Neural progenitor cell (in vitro differentiated cells): ENCODE measurements around the gene CELF5. TPM values are rescaled to one million over a fixed set of nuclear protein-coding genes. Genes with fewer than 3 reads are reported as not detected.
A peak's percentile ranks its signal among the peaks of the same experiment; 100 is the strongest.

Experiments used
- DNase-seq: peaks from one replicate; pipeline ENCODE4 v3.0.0-alpha.2; 2016; ENCODE audit warnings: low spot score
- H2AFZ ChIP-seq: fragments of 200-600 bp; sonication (generic); replicated peaks from 2 replicates; pipeline ENCODE4 v1.6.1; 2016; ENCODE audit warnings: antibody characterized with exemption
- H3F3A ChIP-seq: fragments of 200-600 bp; sonication (generic); 2 replicates; pipeline ENCODE4 v1.6.1; 2016; ENCODE audit warnings: antibody characterized with exemption, low read depth
- H3K27ac ChIP-seq: fragments of 200-600 bp; sonication (generic); 2 replicates; pipeline ENCODE4 v1.5.1; 2016; ENCODE audit warnings: mild to moderate bottlenecking
- H3K27me3 ChIP-seq: fragments of 200-600 bp; sonication (generic); 2 replicates; pipeline ENCODE4 v1.6.1; 2016; ENCODE audit warnings: mild to moderate bottlenecking, moderate library complexity
- H3K36me3 ChIP-seq: fragments of 200-600 bp; sonication (generic); 2 replicates; pipeline ENCODE4 v1.5.1; 2016
- H3K4me1 ChIP-seq: fragments of 200-600 bp; sonication (generic); 2 replicates; pipeline ENCODE4 v1.6.1; 2016; ENCODE audit warnings: mixed run types
- H3K4me2 ChIP-seq: fragments of 200-600 bp; sonication (generic); 2 replicates; pipeline ENCODE4 v1.6.1; 2016
- H3K4me3 ChIP-seq: fragments of 200-600 bp; sonication (generic); 2 replicates; pipeline ENCODE4 v1.5.1; 2016
- H3K79me2 ChIP-seq: fragments of 200-600 bp; sonication (generic); 2 replicates; pipeline ENCODE4 v1.6.1; 2016; ENCODE audit warnings: low read depth
- H3K9ac ChIP-seq: fragments of 200-600 bp; sonication (generic); 2 replicates; pipeline ENCODE4 v1.6.1; 2016
- H3K9me3 ChIP-seq: fragments of 200-600 bp; sonication (generic); 2 replicates; pipeline ENCODE4 v1.5.1; 2016; ENCODE audit warnings: low read depth
- H4K20me1 ChIP-seq: fragments of 200-600 bp; sonication (generic); 2 replicates; pipeline ENCODE4 v1.6.1; 2016; ENCODE audit warnings: low read depth
- H3K27ac Mint-ChIP-seq: 3 replicates; pipeline ENCODE4 v1.8.0; 2021; ENCODE audit warnings: mixed read lengths
- H3K27me3 Mint-ChIP-seq: 2 replicates; pipeline ENCODE4 v1.8.0; 2022; ENCODE audit warnings: low read depth, mild to moderate bottlenecking, inconsistent platforms, moderate library complexity, mixed read lengths; ENCODE audit not compliant: insufficient read depth
- H3K36me3 Mint-ChIP-seq: 3 replicates; pipeline ENCODE4 v1.8.0; 2021; ENCODE audit warnings: mixed read lengths
- H3K4me1 Mint-ChIP-seq: 3 replicates; pipeline ENCODE4 v1.8.0; 2021; ENCODE audit warnings: mixed read lengths
- H3K4me3 Mint-ChIP-seq: 3 replicates; pipeline ENCODE4 v1.8.0; 2021; ENCODE audit warnings: mild to moderate bottlenecking, moderate library complexity, mixed read lengths
- H3K9me3 Mint-ChIP-seq: 3 replicates; pipeline ENCODE4 v1.8.0; 2020; ENCODE audit warnings: mixed read lengths
- CTCF ChIP-seq: fragments of 200-600 bp; sonication (generic); IDR thresholded peaks from 2 replicates; pipeline ENCODE4 v1.5.1; 2017; ENCODE audit warnings: antibody characterized with exemption, mild to moderate bottlenecking
- EZH2 ChIP-seq: fragments of 200-600 bp; sonication (generic); IDR thresholded peaks from 2 replicates; pipeline ENCODE4 v1.6.1; 2017; ENCODE audit warnings: antibody characterized with exemption, mild to moderate bottlenecking, moderate library complexity
- EZH2phosphoT487 ChIP-seq: fragments of 200-600 bp; sonication (generic); IDR thresholded peaks from 2 replicates; pipeline ENCODE4 v1.6.1; 2017; ENCODE audit warnings: antibody characterized with exemption
- total RNA-seq: library from RNA; depleted of rRNA; stranded (reverse); fragments of >200 nt; gene quantifications from 2 replicates; pipeline ENCODE4 v1.2.3, GENCODE V29; 2015; ENCODE audit warnings: low replicate concordance

CELF5 gene
- total RNA-seq, 1 donor from 2014 or later = 7.9 TPM

DNA sequence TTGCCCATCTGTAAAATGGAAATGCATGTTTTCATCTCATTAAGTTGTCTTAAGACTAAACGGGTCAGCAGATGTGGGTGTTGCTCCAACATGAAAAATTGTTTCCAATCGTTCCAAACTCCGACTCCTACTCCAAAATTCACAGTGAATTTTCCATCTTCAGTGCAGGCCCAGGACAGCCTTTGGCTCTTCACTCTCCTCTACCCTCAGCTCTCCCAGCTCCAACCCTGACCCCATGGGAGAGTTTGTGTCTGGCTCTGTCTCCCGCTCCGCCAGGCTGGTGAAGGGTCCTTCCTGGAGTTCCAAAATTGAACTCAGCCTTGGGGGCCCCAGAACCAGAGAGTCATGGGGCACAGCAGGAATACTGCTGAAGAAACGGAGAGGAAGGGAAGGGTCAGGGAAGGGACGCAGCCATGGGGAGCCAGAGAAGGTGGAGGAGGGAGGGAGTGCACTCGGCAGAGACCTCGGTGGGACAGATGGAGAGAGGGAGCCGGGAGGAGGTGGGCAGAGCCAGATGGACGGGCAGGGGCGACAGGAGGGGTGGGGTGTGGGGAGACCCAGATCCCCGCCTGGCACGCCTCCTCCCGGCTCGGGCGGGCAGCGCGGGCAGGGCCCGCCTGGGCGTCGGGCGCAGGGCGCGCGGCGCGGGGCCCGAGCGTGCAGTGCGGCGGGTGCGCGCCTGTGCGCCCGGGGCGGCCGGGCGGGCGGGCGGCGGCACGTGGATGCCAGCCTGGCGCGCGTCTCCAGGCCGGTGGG is 45.6 kb downstream of the CELF5 start:
- Histone ChIP-seq H3K9ac (no peak overlapping the region), H3K79me2 (no peaks in the 10 kb centered on the region), H3K9me3 (no peaks in the 10 kb centered on the region), H3F3A (peaks cover 5% of the 10 kb centered on the region), H3K27me3 (peaks cover 26% of the 10 kb centered on the region), H3K4me3 (no peak overlapping the region), H2AFZ (no peak overlapping the region), H3K36me3 (no peaks in the 10 kb centered on the region), H4K20me1 (peaks cover 45% of the 10 kb centered on the region), H3K27ac (no peak overlapping the region), H3K4me2 (no peak overlapping the region), H3K4me1 (peaks cover 6% of the 10 kb centered on the region)
- H3K36me3 Mint-ChIP-seq = peaks cover 2% of the 10 kb centered on the region
- peak overlapping the region; percentile 46 for H3K4me3 Mint-ChIP-seq
- no peak overlapping the region for H3K27ac Mint-ChIP-seq
- no peak for DNase-seq
- TF ChIP-seq EZH2 (no peak), EZH2phosphoT487 (no peak), CTCF (no peak)
- peaks cover 4% of the 10 kb centered on the region for H3K9me3 Mint-ChIP-seq
- peaks cover 31% of the 10 kb centered on the region for H3K4me1 Mint-ChIP-seq
- H3K27me3 Mint-ChIP-seq = peaks cover 16% of the 10 kb centered on the region

- Mint-ChIP-seq H3K4me3 (no peak overlapping the region), H3K27me3 (peaks cover 15% of the 10 kb centered on the region), H3K36me3 (peaks cover 2% of the 10 kb centered on the region), H3K4me1 (peaks cover 33% of the 10 kb centered on the region), H3K27ac (no peak overlapping the region), H3K9me3 (peaks cover 2% of the 10 kb centered on the region)
- TF ChIP-seq EZH2phosphoT487 = no peak
- no peak for TF ChIP-seq EZH2
- no peak for TF ChIP-seq CTCF
- Histone ChIP-seq H3K9ac (no peak overlapping the region), H3K4me1 (peaks cover 8% of the 10 kb centered on the region), H3F3A (peaks cover 12% of the 10 kb centered on the region), H3K4me3 (no peak overlapping the region), H3K9me3 (no peaks in the 10 kb centered on the region), H3K79me2 (no peaks in the 10 kb centered on the region), H3K27ac (no peak overlapping the region), H3K27me3 (peaks cover 26% of the 10 kb centered on the region), H2AFZ (no peak overlapping the region), H4K20me1 (peaks cover 51% of the 10 kb centered on the region), H3K4me2 (no peak overlapping the region), H3K36me3 (no peaks in the 10 kb centered on the region)
- DNase-seq = peak; percentile 90
Observed at GRCh38 chr19:3270902-3271301, 46.4 kb downstream of the CELF5 start.

- peaks cover 14% of the 10 kb centered on the region for H3K27me3 Mint-ChIP-seq
- Histone ChIP-seq H3K4me2 (no peak overlapping the region), H3K4me3 (no peak overlapping the region), H3K27me3 (peaks cover 26% of the 10 kb centered on the region), H3K9ac (no peak overlapping the region), H3K79me2 (no peaks in the 10 kb centered on the region), H3K4me1 (peaks cover 8% of the 10 kb centered on the region), H3K9me3 (no peaks in the 10 kb centered on the region), H3K36me3 (no peaks in the 10 kb centered on the region), H3F3A (peaks cover 21% of the 10 kb centered on the region), H2AFZ (no peak overlapping the region), H4K20me1 (peaks cover 59% of the 10 kb centered on the region), H3K27ac (no peak overlapping the region)
- H3K4me1 Mint-ChIP-seq = peaks cover 31% of the 10 kb centered on the region
- no peak overlapping the region for H3K27ac Mint-ChIP-seq
- no peak for DNase-seq
- H3K36me3 Mint-ChIP-seq = peaks cover 2% of the 10 kb centered on the region
- H3K4me3 Mint-ChIP-seq = no peak overlapping the region
- peaks cover 2% of the 10 kb centered on the region for H3K9me3 Mint-ChIP-seq
- no peak for TF ChIP-seq CTCF
- TF ChIP-seq EZH2 = no peak
- TF ChIP-seq EZH2phosphoT487 = no peak
Observed at GRCh38 chr19:3272401-3272931, 48.0 kb downstream of the CELF5 start.
